IMR-90 (cell line): ENCODE measurements around the gene ELAC1. TPM values are rescaled to one million over a fixed set of nuclear protein-coding genes. Genes with fewer than 3 reads are reported as not detected.

ENCODE experiments used
- ATAC-seq: fragments of 200-7000 bp; cut with Tn5 transposase; 2 replicates; pipeline ENCODE4 v1.9.1; 2020; ENCODE audit warnings: low read depth, mild to moderate bottlenecking, moderate library complexity
- BruUV-seq: library from RNA; stranded (reverse); fragments of 400-500 nt; replicated peaks from 2 replicates; lab custom pipeline; 2021; lab: Mats Ljungman, UMichigan
- CTCF ChIA-PET: fragments of 300-600 bp; formaldehyde crosslinking; extraction: SDS; loops from one replicate; lab custom pipeline; 2021; ENCODE audit warnings: antibody characterized with exemption; lab: Yijun Ruan, JAX
- POLR2A ChIA-PET: fragments of 300-600 bp; sonication (Branson Sonifier 250); formaldehyde crosslinking; loops from one replicate; lab custom pipeline; 2022; ENCODE audit warnings: antibody characterized with exemption; ENCODE audit not compliant: unreplicated experiment; lab: Charles Lee
- DNase-seq: peaks from one replicate; pipeline ENCODE4 v3.0.0; 2013
- H2AFZ ChIP-seq: replicated peaks from 2 replicates; pipeline ENCODE3; 2013; ENCODE audit warnings: low read length, mild to moderate bottlenecking; ENCODE audit not compliant: poor library complexity
- H2AK5ac ChIP-seq: 2 replicates; pipeline ENCODE4 v1.6.1; 2013; ENCODE audit warnings: low read depth, low read length, inconsistent platforms
- H2AK9ac ChIP-seq: replicated peaks from 2 replicates; pipeline ENCODE3; 2013; ENCODE audit warnings: mild to moderate bottlenecking, low read depth, low read length, moderate library complexity; ENCODE audit not compliant: poor library complexity
- H2BK120ac ChIP-seq: 2 replicates; pipeline ENCODE4 v1.6.1; 2013; ENCODE audit warnings: low read depth, low read length, inconsistent platforms
- H2BK15ac ChIP-seq: 3 replicates; pipeline ENCODE4 v1.6.1; 2013; ENCODE audit warnings: low read depth, low read length, inconsistent platforms
- H2BK20ac ChIP-seq: 2 replicates; pipeline ENCODE4 v1.6.1; 2013; ENCODE audit warnings: low read depth, mild to moderate bottlenecking, inconsistent platforms, low read length, moderate library complexity
- H2BK5ac ChIP-seq: 2 replicates; pipeline ENCODE4 v1.6.1; 2013; ENCODE audit warnings: mild to moderate bottlenecking, low read depth, low read length, inconsistent platforms; ENCODE audit not compliant: poor library complexity, severe bottlenecking
- H3K14ac ChIP-seq: replicated peaks from 2 replicates; pipeline ENCODE4 v1.6.1; 2013; ENCODE audit warnings: low read depth, low read length, inconsistent platforms
- H3K18ac ChIP-seq: 2 replicates; pipeline ENCODE4 v1.6.1; 2013; ENCODE audit warnings: low read depth, low read length, control low read depth
- H3K23ac ChIP-seq: 2 replicates; pipeline ENCODE4 v1.6.1; 2013; ENCODE audit warnings: low read depth, low read length, inconsistent platforms
- H3K27ac ChIP-seq: 2 replicates; pipeline ENCODE4 v1.5.1; 2013; ENCODE audit warnings: mild to moderate bottlenecking, control low read depth, low read length; ENCODE audit not compliant: insufficient read depth
- H3K27me3 ChIP-seq: 2 replicates; pipeline ENCODE4 v1.6.1; 2013; ENCODE audit warnings: low read length; ENCODE audit not compliant: control insufficient read depth, insufficient read depth
- H3K36me3 ChIP-seq: 2 replicates; pipeline ENCODE4 v1.6.1; 2013; ENCODE audit warnings: low read length, mixed read lengths; ENCODE audit not compliant: control insufficient read depth, insufficient read depth
- H3K4ac ChIP-seq: 2 replicates; pipeline ENCODE4 v1.6.1; 2013; ENCODE audit warnings: low read depth, low read length, inconsistent platforms
- H3K4me1 ChIP-seq: 2 replicates; pipeline ENCODE4 v1.6.1; 2013; ENCODE audit warnings: low read length, mixed read lengths; ENCODE audit not compliant: control insufficient read depth, insufficient read depth
- H3K4me2 ChIP-seq: 2 replicates; pipeline ENCODE4 v1.6.1; 2013; ENCODE audit warnings: low read depth, mild to moderate bottlenecking, control low read depth, low read length, moderate library complexity
- H3K4me3 ChIP-seq: 2 replicates; pipeline ENCODE4 v1.5.1; 2013; ENCODE audit warnings: low read depth, mild to moderate bottlenecking, control low read depth, low read length, moderate library complexity; ENCODE audit not compliant: insufficient read depth
- H3K56ac ChIP-seq: 2 replicates; pipeline ENCODE4 v1.6.1; 2013; ENCODE audit warnings: low read length, inconsistent platforms; ENCODE audit not compliant: insufficient read depth; ENCODE audit errors: extremely low read depth
- H3K79me1 ChIP-seq, 2 experiments: 2 replicates each; pipeline ENCODE4 v1.6.1; 2013; ENCODE audit warnings: low read length in 2 of 2, inconsistent platforms in 1 of 2, low read depth in 1 of 2
- H3K9ac ChIP-seq: 2 replicates; pipeline ENCODE4 v1.6.1; 2013; ENCODE audit warnings: low read depth, low read length, control low read depth
- H3K9me1 ChIP-seq: 2 replicates; pipeline ENCODE4 v1.6.1; 2013; ENCODE audit warnings: low read length, inconsistent platforms; ENCODE audit not compliant: insufficient read depth
- H3K9me3 ChIP-seq: 2 replicates; pipeline ENCODE4 v1.6.1; 2013; ENCODE audit warnings: low read length; ENCODE audit not compliant: control insufficient read depth, insufficient read depth
- H4K20me1 ChIP-seq: 2 replicates; pipeline ENCODE4 v1.6.1; 2013; ENCODE audit warnings: low read length, inconsistent platforms; ENCODE audit not compliant: insufficient read depth
- H4K5ac ChIP-seq: 2 replicates; pipeline ENCODE4 v1.6.1; 2013; ENCODE audit warnings: mild to moderate bottlenecking, low read depth, low read length, control low read depth
- H4K8ac ChIP-seq, 2 experiments: 2 replicates each; pipeline ENCODE4 v1.6.1; 2013; ENCODE audit warnings: low read depth in 2 of 2, low read length in 2 of 2, control low read depth in 1 of 2, inconsistent platforms in 1 of 2
- H4K91ac ChIP-seq: 2 replicates; pipeline ENCODE4 v1.6.1; 2013; ENCODE audit warnings: low read depth, low read length, inconsistent platforms; ENCODE audit not compliant: insufficient read depth
- CEBPB ChIP-seq: IDR thresholded peaks from 2 replicates; pipeline ENCODE4 v1.6.1; 2012; ENCODE audit warnings: low read depth, low read length, improper control_type of control experiment
- RAD21 ChIP-seq: IDR thresholded peaks from 2 replicates; pipeline ENCODE4 v1.6.1; 2012; ENCODE audit warnings: low read length, improper control_type of control experiment
- WGBS, 2 experiments: methylation state at CpG; one replicate each; pipeline versions ENCODE4 v1.1.5 to v1.1.7; 2013; ENCODE audit warnings: missing lambda C conversion rate in 2 of 2; ENCODE audit not compliant: insufficient read length in 1 of 2; ENCODE audit errors: extremely low coverage in 2 of 2; 5-methylcytosine and 5-hydroxymethylcytosine counted together
- dilution Hi-C: fragments of 300-500 bp; cut with HindIII; formaldehyde crosslinking; loops from one replicate; pipeline ENCODE4 v1.14.3; 2018; ENCODE audit warnings: low sequenced_read_pairs; ENCODE audit not compliant: unreplicated experiment
- in situ Hi-C: fragments of 300-500 bp; cut with MboI; formaldehyde crosslinking; loops from 3 replicates; pipeline ENCODE4 v1.14.3; 2019; ENCODE audit warnings: low sequenced_read_pairs, inconsistent platforms, mixed read lengths
- intact Hi-C: fragments of 100-400 bp; cut with micrococcal nuclease; formaldehyde crosslinking; loops from 2 replicates; pipeline ENCODE4 v1.10.0; 2022
- polyA plus RNA-seq, 3 experiments: library from polyadenylated mRNA; depleted of rRNA; stranded (reverse); fragments of >200 nt; gene quantifications; 2 replicates each; pipeline ENCODE4 v1.2.3, GENCODE V29; 2012; ENCODE audit warnings: low replicate concordance in 1 of 3
- total RNA-seq: library from RNA; depleted of rRNA; stranded (reverse); fragments of >200 nt; gene quantifications from 2 replicates; pipeline ENCODE4 v1.2.3, GENCODE V29; 2012

The ELAC1 gene
- total and polyA plus RNA-seq, 2 of the 4 experiments (the other 2 are of a cell fraction), result 5.2 to 8.4 TPM

DNA sequence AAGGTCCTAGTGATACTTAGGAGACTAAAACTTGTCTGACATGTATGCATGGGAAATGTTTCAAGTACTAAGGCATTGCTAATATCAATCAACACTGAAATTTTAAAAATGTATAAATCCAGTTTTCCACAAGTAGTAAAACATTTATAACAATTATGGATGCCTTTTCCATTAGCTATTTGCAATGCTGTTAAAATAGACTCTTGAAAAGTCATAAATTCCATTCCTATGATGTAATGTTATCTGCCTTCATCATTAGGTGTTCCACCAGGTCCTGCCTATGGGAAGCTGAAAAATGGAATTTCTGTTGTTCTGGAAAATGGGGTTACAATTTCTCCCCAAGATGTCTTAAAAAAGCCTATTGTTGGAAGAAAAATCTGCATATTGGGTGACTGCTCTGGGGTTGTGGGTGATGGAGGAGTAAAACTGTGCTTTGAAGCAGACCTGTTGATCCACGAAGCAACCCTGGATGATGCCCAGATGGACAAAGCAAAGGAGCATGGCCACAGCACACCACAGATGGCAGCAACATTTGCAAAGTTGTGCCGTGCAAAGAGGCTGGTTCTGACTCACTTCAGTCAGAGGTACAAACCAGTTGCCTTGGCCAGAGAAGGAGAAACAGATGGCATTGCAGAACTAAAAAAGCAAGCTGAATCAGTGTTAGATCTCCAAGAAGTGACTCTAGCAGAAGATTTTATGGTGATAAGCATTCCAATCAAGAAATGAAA lies 18.7 kb downstream of the ELAC1 start:
- Histone ChIP-seq H4K20me1 (0 out of 2 replicates have a peak, but pooled peaks cover 3% of the 10 kb centered on the region), H4K8ac (peak overlapping the region in 1 of 2 experiments; percentile 8; a peak in 1 of 4 replicates), H3K9me3 (no peaks in the 10 kb centered on the region), H3K18ac (no peak overlapping the region), H3K23ac (0 out of 2 replicates have a peak overlapping the region, but pooled peaks have one; percentile 39), H2BK120ac (peak overlapping the region; percentile 40; the same call in 1 of the 2 replicates), H3K14ac (no peak overlapping the region), H3K4me2 (0 out of 2 replicates have a peak overlapping the region, but pooled peaks have one; percentile 6), H3K4me1 (peaks cover 10% of the 10 kb centered on the region), H2AK9ac (no peak overlapping the region), H3K56ac (no peak overlapping the region), H3K79me1 (peaks cover 5 to 6% of the 10 kb centered on the region in 2 experiments; a peak in 2 of 4 replicates), H2BK5ac (peak overlapping the region; percentile 19), H3K27ac (no peak overlapping the region), H3K9me1 (peaks cover 6% of the 10 kb centered on the region), H3K9ac (no peak overlapping the region), H3K4ac (peak overlapping the region; percentile 64; the same call in 1 of the 2 replicates), H4K91ac (no peak overlapping the region), H3K4me3 (no peak overlapping the region), H3K36me3 (peaks cover 7% of the 10 kb centered on the region; the same call in 1 of the 2 replicates), H2BK20ac (0 out of 2 replicates have a peak overlapping the region, but pooled peaks have one; percentile 49), H2AK5ac (no peak overlapping the region), H2BK15ac (no peak overlapping the region), H3K27me3 (no peaks in the 10 kb centered on the region), H4K5ac (no peak overlapping the region), H2AFZ (peak overlapping the region; percentile 76)
- no peak for TF ChIP-seq RAD21
- peak; percentile 16; the same call in 1 of the 2 replicates for TF ChIP-seq CEBPB
- POLR2A ChIA-PET, result interaction anchor here (0.6 kb wide), 1 partner anchor 19 kb away, joined by 3 read pairs; no protein-coding TSS in a partner anchor
- peak; percentile 65 for DNase-seq
- intact Hi-C loops (no loop called here), dilution Hi-C loops (no loop called here), in situ Hi-C loops (no loop called here)
- peak; percentile 59 for ATAC-seq
- CTCF ChIA-PET, result interaction anchor here (1.2 kb wide), 1 partner anchor 16 kb away, joined by 3 read pairs; no protein-coding TSS in a partner anchor
- WGBS, 2 experiments, result 82% methylated on average over 2 of the region's 2 CpGs; no CpG with 5 or more reads in 1 of the 2 experiments
- no TSS peak for BruUV-seq
